Measurements from ENCODE around the gene XPNPEP1. TPM values are rescaled to one million over a fixed set of nuclear protein-coding genes. Genes with fewer than 3 reads are reported as not detected.

XPNPEP1 gene
- polyA plus RNA-seq, 3 donors = 32.1 to 62.1 (median 38.4) TPM

DNA sequence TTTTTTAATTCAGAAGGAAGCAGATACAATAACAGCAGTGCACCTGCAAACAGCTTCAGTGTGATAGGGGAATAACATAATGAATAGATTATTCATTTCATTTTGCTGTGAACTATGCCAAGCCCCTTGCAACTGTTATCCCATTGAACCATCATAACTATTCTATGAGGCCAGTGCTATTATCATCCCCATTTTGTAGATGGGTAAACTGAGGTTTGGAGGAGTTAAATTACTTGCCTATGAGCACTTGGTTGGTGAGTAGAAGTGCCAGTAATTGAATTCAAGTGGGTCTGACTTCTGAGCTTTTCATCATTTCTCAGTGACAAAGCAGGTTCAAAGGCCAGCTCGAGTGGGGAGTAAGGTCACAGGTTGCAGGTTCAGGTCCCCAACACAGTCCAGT lies 16.8 kb upstream of the XPNPEP1 start:
- no peaks in the 10 kb centered on the region for H3K79me2 ChIP-seq (ENCODE audit: insufficient read depth, low read length)
- Mint-ChIP-seq H3K4me1 (peaks cover 15% of the 10 kb centered on the region), H3K36me3 (no peaks in the 10 kb centered on the region), H3K4me3 (no peak overlapping the region), H3K9me3 (peaks cover 0 to 2% (median 0%) of the 10 kb centered on the region in 7 donors), H3K27me3 (ENCODE audit: low read depth in 3 of 3) (peaks cover 0 to 5% (median 4%) of the 10 kb centered on the region in 3 donors), H3K27ac (no peak overlapping the region)
- no peak overlapping the region for H3K9ac ChIP-seq (ENCODE audit: insufficient read depth, low read length, poor library complexity, severe bottlenecking)
- H4K20me1 ChIP-seq (ENCODE audit: insufficient read depth, low read length) = no peaks in the 10 kb centered on the region
- no peak overlapping the region for H2AFZ ChIP-seq (ENCODE audit: insufficient read depth, low read depth, low read length, poor library complexity, severe bottlenecking)
- peaks cover 3% of the 10 kb centered on the region in 2 donors for H3K4me1 ChIP-seq (ENCODE audit: control insufficient read depth in 1 of 2, insufficient read depth in 2 of 2, low read length in 2 of 2)
- no peaks in the 10 kb centered on the region for H3K36me3 ChIP-seq (replicated peaks in 1 of 2; ENCODE audit: control insufficient read depth in 1 of 2, insufficient read depth in 2 of 2, low read length in 2 of 2)
- H3K9me3 ChIP-seq (replicated peaks in 1 of 2; ENCODE audit: control insufficient read depth in 1 of 2, insufficient read depth in 1 of 2, low read length in 2 of 2) = no peaks in the 10 kb centered on the region
- DNase-seq = no peak
- H3K4me3 ChIP-seq (replicated peaks in 1 of 3; ENCODE audit: low read depth in 2 of 3, low read length in 3 of 3) = no peak overlapping the region
- no peak for TF ChIP-seq CTCF (IDR thresholded peaks at IDR 0.05)
- WGBS (ENCODE audit: insufficient coverage) = 67% methylated on average over 1 of the region's 1 CpG
- H3K27ac ChIP-seq (ENCODE audit: low read depth in 1 of 2, low read length in 2 of 2) = no peak overlapping the region
- no peak overlapping the region for H3K4me2 ChIP-seq (replicated peaks; ENCODE audit: extremely low read depth, low read length, poor library complexity, severe bottlenecking)
- H3K27me3 ChIP-seq (ENCODE audit: control insufficient read depth in 2 of 2, insufficient read depth in 2 of 2, low read length in 2 of 2) = no peaks in the 10 kb centered on the region
- intact Hi-C loops (cut with micrococcal nuclease) = loop anchor here in 1 of 2 donors (5.0 kb wide), 1 partner anchor 48 kb away; no protein-coding TSS in a partner anchor

- Histone ChIP-seq H3K9ac (ENCODE audit: insufficient read depth, low read length, poor library complexity, severe bottlenecking) (no peak overlapping the region), H3K36me3 (replicated peaks in 1 of 2; ENCODE audit: control insufficient read depth in 1 of 2, insufficient read depth in 2 of 2, low read length in 2 of 2) (no peaks in the 10 kb centered on the region), H2AFZ (ENCODE audit: insufficient read depth, low read depth, low read length, poor library complexity, severe bottlenecking) (no peak overlapping the region), H4K20me1 (ENCODE audit: insufficient read depth, low read length) (no peaks in the 10 kb centered on the region), H3K79me2 (ENCODE audit: insufficient read depth, low read length) (no peaks in the 10 kb centered on the region), H3K9me3 (replicated peaks in 1 of 2; ENCODE audit: control insufficient read depth in 1 of 2, insufficient read depth in 1 of 2, low read length in 2 of 2) (no peaks in the 10 kb centered on the region), H3K4me3 (replicated peaks in 1 of 3; ENCODE audit: low read depth in 2 of 3, low read length in 3 of 3) (no peak overlapping the region), H3K4me2 (replicated peaks; ENCODE audit: extremely low read depth, low read length, poor library complexity, severe bottlenecking) (no peak overlapping the region), H3K4me1 (ENCODE audit: control insufficient read depth in 1 of 2, insufficient read depth in 2 of 2, low read length in 2 of 2) (peaks cover 8 to 9% of the 10 kb centered on the region in 2 donors), H3K27ac (ENCODE audit: low read depth in 1 of 2, low read length in 2 of 2) (no peak overlapping the region), H3K27me3 (ENCODE audit: control insufficient read depth in 2 of 2, insufficient read depth in 2 of 2, low read length in 2 of 2) (no peaks in the 10 kb centered on the region)
- H3K27ac Mint-ChIP-seq = no peak overlapping the region
- H3K36me3 Mint-ChIP-seq = no peaks in the 10 kb centered on the region
- intact Hi-C loops (cut with micrococcal nuclease) = loop anchor here in 1 of 2 donors (10.0 kb wide), 1 partner anchor 65 kb away; the partner anchor contains the start of gene ADD3
- 100% methylated on average over 1 of the region's 3 CpGs for WGBS (ENCODE audit: insufficient coverage)
- H3K27me3 Mint-ChIP-seq (ENCODE audit: low read depth in 3 of 3) = peaks cover 0 to 5% (median 4%) of the 10 kb centered on the region in 3 donors
- H3K9me3 Mint-ChIP-seq = peaks cover 0 to 2% (median 0%) of the 10 kb centered on the region in 7 donors
- no peak for DNase-seq
- peaks cover 22% of the 10 kb centered on the region for H3K4me1 Mint-ChIP-seq
- H3K4me3 Mint-ChIP-seq = no peak overlapping the region
- TF ChIP-seq CTCF (IDR thresholded peaks at IDR 0.05) = no peak
These were observed 16.1 kb upstream of the XPNPEP1 start for GRCh38 chr10:109939315-109939961.
